Spinal cord (tissue), 10 donors: ENCODE results near the gene KCNQ4. TPM values are rescaled to one million over a fixed set of nuclear protein-coding genes. Genes with fewer than 3 reads are reported as not detected.

Source experiments
- DNase-seq, 6 donors: peaks; one replicate each; pipeline versions ENCODE4 v3.0.0 to v3.0.0-alpha.2; 2013 to 2015; ENCODE audit warnings: low spot score in 6 of 6, low read depth in 4 of 6
- H3K27ac ChIP-seq: one replicate; pipeline ENCODE4 v1.5.1; 2013; ENCODE audit warnings: low read depth, low read length, control low read depth
- H3K27me3 ChIP-seq: one replicate; pipeline ENCODE4 v1.6.1; 2013; ENCODE audit warnings: low read length; ENCODE audit not compliant: control insufficient read depth, insufficient read depth
- H3K36me3 ChIP-seq: one replicate; pipeline ENCODE4 v1.6.1; 2013; ENCODE audit warnings: low read length; ENCODE audit not compliant: control insufficient read depth, insufficient read depth
- H3K4me1 ChIP-seq: one replicate; pipeline ENCODE4 v1.6.1; 2013; ENCODE audit warnings: low read length; ENCODE audit not compliant: control insufficient read depth, insufficient read depth
- H3K4me3 ChIP-seq: one replicate; pipeline ENCODE4 v1.5.1; 2013; ENCODE audit warnings: low read depth, low read length, control low read depth
- H3K9me3 ChIP-seq: one replicate; pipeline ENCODE4 v1.6.1; 2013; ENCODE audit warnings: low read length; ENCODE audit not compliant: control insufficient read depth, insufficient read depth
- WGBS: methylation state at CpG from one replicate; pipeline ENCODE4 v1.1.5; 2013; ENCODE audit warnings: missing lambda C conversion rate; ENCODE audit not compliant: insufficient coverage; 5-methylcytosine and 5-hydroxymethylcytosine counted together
- polyA plus RNA-seq, 2 donors: library from polyadenylated mRNA; unstranded; fragments of 120-200 nt; gene quantifications; one replicate each; pipeline ENCODE4 v1.2.1, GENCODE V29; 2013; ENCODE audit not compliant: insufficient read length in 2 of 2
- total RNA-seq, 2 donors: library from RNA; depleted of rRNA in 1 of 2; stranded (reverse); fragments of 120-200 nt in 1 of 2; fragments of >200 nt in 1 of 2; gene quantifications; one replicate each; pipeline versions ENCODE4 v1.2.3 to v1.2.4, GENCODE V29; 2013 to 2014
- donor health status: healthy.

The KCNQ4 gene
- total and polyA plus RNA-seq, 4 donors, result 1.3 to 7.5 (median 3.6) TPM

- DNase-seq, result peak in 1 of 6 donors; percentile 51
- no peaks in the 10 kb centered on the region for H3K27me3 ChIP-seq
- H3K27ac ChIP-seq, result no peak overlapping the region
- H3K9me3 ChIP-seq, result peaks cover 1% of the 10 kb centered on the region
- peaks cover 32% of the 10 kb centered on the region for H3K36me3 ChIP-seq
- no peaks in the 10 kb centered on the region for H3K4me1 ChIP-seq
- H3K4me3 ChIP-seq, result no peak overlapping the region
- 0% methylated on average over 2 of the region's 3 CpGs for WGBS
These were observed 9.2 kb upstream of the KCNQ4 start for GRCh38 chr1:40774266-40774998.

GRCh38 chr1:40776236-40777072 is 7.1 kb upstream of the KCNQ4 start:
- no peak overlapping the region for H3K27ac ChIP-seq
- peaks cover under 1% of the 10 kb centered on the region for H3K27me3 ChIP-seq
- H3K4me1 ChIP-seq, result no peaks in the 10 kb centered on the region
- peaks cover 1% of the 10 kb centered on the region for H3K9me3 ChIP-seq
- WGBS, result 94% methylated on average over 1 of the region's 4 CpGs
- no peak overlapping the region for H3K4me3 ChIP-seq
- no peak for DNase-seq
- peaks cover 20% of the 10 kb centered on the region for H3K36me3 ChIP-seq

GRCh38 chr1:40777224-40777970 is 6.2 kb upstream of the KCNQ4 start:
- Histone ChIP-seq H3K36me3 (peaks cover 16% of the 10 kb centered on the region), H3K27me3 (peaks cover 4% of the 10 kb centered on the region), H3K4me1 (peaks cover 5% of the 10 kb centered on the region), H3K4me3 (no peak overlapping the region), H3K27ac (no peak overlapping the region), H3K9me3 (peaks cover 1% of the 10 kb centered on the region)
- WGBS, result no CpG with 5 or more reads among the region's 2 CpGs
- DNase-seq, result no peak

DNA sequence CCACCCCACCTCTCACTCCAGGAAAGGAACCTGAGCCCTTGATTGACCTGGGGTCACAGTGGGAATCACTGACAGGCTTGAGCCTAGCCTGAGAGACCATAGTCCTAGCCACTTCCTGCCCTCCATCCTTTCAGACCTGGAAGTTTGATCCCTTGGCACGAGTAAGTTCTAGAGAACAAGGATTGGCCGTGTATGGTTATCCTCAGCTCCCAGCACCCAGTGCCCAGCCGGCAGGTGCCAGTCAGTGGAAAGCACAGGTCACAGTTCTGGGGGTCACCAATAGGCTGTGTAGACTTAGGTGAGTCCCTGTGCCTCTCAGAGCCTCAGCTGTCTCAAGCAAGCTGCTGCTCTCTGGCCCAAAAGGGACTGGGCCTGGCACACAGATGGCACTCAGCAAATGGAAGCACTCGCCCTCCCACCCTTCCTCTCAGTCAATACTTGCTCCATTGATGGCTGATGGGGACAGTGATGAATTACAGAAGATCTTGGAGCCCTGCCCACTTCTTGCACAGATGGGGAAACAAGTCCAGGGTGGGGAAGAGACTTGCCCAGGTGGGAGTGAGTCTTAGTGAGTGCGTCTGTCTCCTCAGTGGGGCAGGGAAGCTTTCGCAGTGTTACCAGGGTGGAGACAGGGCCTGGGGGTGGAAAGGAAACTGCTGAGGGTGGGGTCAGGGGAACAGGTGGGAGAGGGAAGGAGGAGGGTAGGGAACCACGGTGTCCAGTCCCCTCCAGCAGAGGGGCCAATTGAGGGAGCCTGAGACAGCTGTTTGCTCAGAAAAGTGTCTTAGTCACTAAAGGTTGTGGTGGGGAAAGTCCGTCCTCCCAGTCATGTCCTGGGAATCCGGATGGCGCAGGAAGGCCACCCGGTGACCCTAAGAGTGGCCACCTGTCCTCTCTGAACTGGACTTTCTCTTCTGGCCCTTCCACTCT is 2.6 kb upstream of the KCNQ4 start:
- 78% methylated on average over 8 of the region's 11 CpGs for WGBS
- H3K4me3 ChIP-seq, result no peak overlapping the region
- no peak overlapping the region for H3K27ac ChIP-seq
- H3K36me3 ChIP-seq, result peaks cover 12% of the 10 kb centered on the region
- no peak for DNase-seq
- H3K9me3 ChIP-seq, result peaks cover 1% of the 10 kb centered on the region
- peaks cover 10% of the 10 kb centered on the region for H3K27me3 ChIP-seq
- peaks cover 33% of the 10 kb centered on the region for H3K4me1 ChIP-seq

GRCh38 chr1:40781608-40781971 is 2.0 kb upstream of the KCNQ4 start:
- WGBS, result no CpG with 5 or more reads among the region's 2 CpGs

DNA sequence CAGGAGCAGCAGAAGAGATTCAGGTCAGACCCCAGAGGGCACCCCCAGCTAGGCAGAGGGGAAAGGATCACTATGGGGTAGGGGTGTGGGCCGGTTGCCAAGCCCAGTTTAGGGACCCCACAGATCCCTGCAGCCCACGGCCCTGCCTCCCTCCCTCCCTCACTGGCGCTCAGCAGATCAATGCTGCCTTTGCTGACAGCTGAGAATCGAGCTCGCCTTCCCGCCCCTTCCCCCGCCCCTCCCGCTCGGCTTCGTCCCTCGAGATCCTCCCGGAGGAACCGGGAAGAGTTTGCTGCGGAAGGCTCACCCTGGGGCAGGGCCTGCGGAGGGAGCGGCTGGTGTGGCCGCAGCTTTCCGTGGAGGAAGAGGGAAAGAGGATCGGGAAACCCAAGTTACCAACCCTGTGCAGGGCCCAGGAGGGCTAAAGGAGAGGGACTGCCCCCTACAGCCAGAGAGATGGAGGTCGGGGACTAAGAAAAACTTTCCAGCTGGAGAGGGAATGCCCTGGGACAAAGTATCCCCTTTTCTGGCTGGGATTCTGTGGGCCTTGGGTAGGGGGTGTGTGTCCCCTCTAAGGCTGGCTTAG is 1.1 kb upstream of the KCNQ4 start:
- H3K9me3 ChIP-seq, result no peaks in the 10 kb centered on the region
- H3K27me3 ChIP-seq, result peaks cover 10% of the 10 kb centered on the region
- WGBS, result 8% methylated on average over 19 of the region's 20 CpGs
- H3K36me3 ChIP-seq, result peaks cover 5% of the 10 kb centered on the region
- H3K27ac ChIP-seq, result no peak overlapping the region
- no peak overlapping the region for H3K4me3 ChIP-seq
- DNase-seq, result no peak
- H3K4me1 ChIP-seq, result peaks cover 39% of the 10 kb centered on the region

More at GRCh38 chr1:40781608-40781971, 2.0 kb upstream of the KCNQ4 start:
- Histone ChIP-seq H3K4me3 (no peak overlapping the region), H3K9me3 (no peaks in the 10 kb centered on the region), H3K27me3 (peaks cover 10% of the 10 kb centered on the region), H3K27ac (no peak overlapping the region), H3K4me1 (peaks cover 37% of the 10 kb centered on the region), H3K36me3 (peaks cover 5% of the 10 kb centered on the region)
- no peak for DNase-seq

DNA sequence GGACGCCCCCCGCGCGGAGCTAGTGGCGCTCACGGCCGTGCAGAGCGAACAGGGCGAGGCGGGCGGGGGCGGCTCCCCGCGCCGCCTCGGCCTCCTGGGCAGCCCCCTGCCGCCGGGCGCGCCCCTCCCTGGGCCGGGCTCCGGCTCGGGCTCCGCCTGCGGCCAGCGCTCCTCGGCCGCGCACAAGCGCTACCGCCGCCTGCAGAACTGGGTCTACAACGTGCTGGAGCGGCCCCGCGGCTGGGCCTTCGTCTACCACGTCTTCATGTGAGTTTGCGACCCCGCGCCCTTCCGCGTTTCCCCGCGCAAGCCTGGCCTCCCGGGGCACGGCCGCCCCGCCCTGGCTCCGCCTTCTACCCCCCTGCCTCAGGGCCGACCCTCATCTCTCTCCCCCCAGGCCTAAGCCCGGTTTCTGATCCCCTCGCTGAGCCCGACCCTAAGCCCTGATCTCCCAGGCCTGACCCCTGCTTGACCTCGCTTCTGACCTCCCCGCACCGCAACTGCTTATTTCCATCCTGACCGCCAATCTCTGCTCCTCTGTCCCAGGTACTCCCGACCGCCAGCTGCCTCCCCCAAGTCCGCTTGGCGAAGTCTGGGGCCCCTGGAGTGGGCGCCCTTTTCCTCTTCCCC is 669 bp downstream of the KCNQ4 start:
- peak in 1 of 6 donors; percentile 45 for DNase-seq
- H3K27me3 ChIP-seq, result peaks cover 10% of the 10 kb centered on the region
- H3K36me3 ChIP-seq, result no peaks in the 10 kb centered on the region
- H3K4me1 ChIP-seq, result peaks cover 43% of the 10 kb centered on the region
- H3K4me3 ChIP-seq, result peak overlapping the region; percentile 16
- WGBS, result 10% methylated on average over 62 of the region's 63 CpGs
- no peaks in the 10 kb centered on the region for H3K9me3 ChIP-seq
- H3K27ac ChIP-seq, result no peak overlapping the region

GRCh38 chr1:40784771-40785151 is 1.2 kb downstream of the KCNQ4 start:
- WGBS, result 75% methylated on average over 3 of the region's 10 CpGs
- H3K4me1 ChIP-seq, result peaks cover 48% of the 10 kb centered on the region
- no peak overlapping the region for H3K27ac ChIP-seq
- H3K36me3 ChIP-seq, result no peaks in the 10 kb centered on the region
- H3K9me3 ChIP-seq, result no peaks in the 10 kb centered on the region
- no peak overlapping the region for H3K4me3 ChIP-seq
- DNase-seq, result no peak
- H3K27me3 ChIP-seq, result peaks cover 10% of the 10 kb centered on the region
